Neutrophil (primary cell): ENCODE results near the gene AJUBA.
"Not testable (repeated sequence)": the region's sequence is repeated elsewhere in the genome, so short reads cannot be mapped to it uniquely, and the experiment has no call there.

ENCODE experiments used
- H3K27ac ChIP-seq: fragments of 200-600 bp; sonication (generic); 2 replicates; pipeline ENCODE4 v1.5.1; 2016; ENCODE audit warnings: mild to moderate bottlenecking, moderate library complexity
- H3K27me3 ChIP-seq: fragments of 200-600 bp; sonication (generic); 2 replicates; pipeline ENCODE4 v1.6.0; 2016; ENCODE audit warnings: mild to moderate bottlenecking
- H3K36me3 ChIP-seq: fragments of 200-600 bp; sonication (generic); 2 replicates; pipeline ENCODE4 v1.5.1; 2017
- H3K4me1 ChIP-seq, 2 experiments: fragments of 200-600 bp in 1 of 2; sonication (generic) in 1 of 2; 1 replicate in 1 of 2; 2 replicates in 1 of 2; pipeline versions ENCODE4 v1.5.1 to v1.6.1; 2013 to 2016; ENCODE audit warnings: low read depth in 1 of 2, low read length in 1 of 2, mild to moderate bottlenecking in 1 of 2, moderate library complexity in 1 of 2; ENCODE audit not compliant: control insufficient read depth in 1 of 2, insufficient read depth in 1 of 2
- H3K4me3 ChIP-seq, 2 experiments: fragments of 200-600 bp in 1 of 2; sonication (generic) in 1 of 2; 1 replicate in 1 of 2; 2 replicates in 1 of 2; pipeline ENCODE4 v1.5.1; 2013 to 2016; ENCODE audit warnings: low read depth in 1 of 2, low read length in 1 of 2, mild to moderate bottlenecking in 1 of 2, moderate library complexity in 1 of 2
- H3K9me3 ChIP-seq: fragments of 200-600 bp; sonication (generic); 2 replicates; pipeline ENCODE4 v1.5.1; 2016
- CTCF ChIP-seq: fragments of 200-600 bp; sonication (generic); IDR thresholded peaks from 2 replicates; pipeline ENCODE4 v1.5.1; 2016; ENCODE audit warnings: antibody characterized with exemption

AJUBA gene

GRCh38 chr14:22955702-22956569 is 26.4 kb downstream of the AJUBA start:
- Histone ChIP-seq H3K27ac (peak overlapping the region; percentile 94), H3K9me3 (no peaks in the 10 kb centered on the region), H3K4me1 (peaks cover 54 to 58% of the 10 kb centered on the region in 2 experiments), H3K36me3 (no peaks in the 10 kb centered on the region), H3K27me3 (no peaks in the 10 kb centered on the region), H3K4me3 (peak overlapping the region; percentile 72 to 85)
- TF ChIP-seq CTCF, result no peak

- H3K36me3 ChIP-seq, result peaks cover 17% of the 10 kb centered on the region
- no peaks in the 10 kb centered on the region for H3K27me3 ChIP-seq
- no peak for TF ChIP-seq CTCF
- H3K4me1 ChIP-seq, result peaks cover 55 to 64% of the 10 kb centered on the region in 2 experiments
- H3K27ac ChIP-seq, result peak overlapping the region; percentile 89
- H3K4me3 ChIP-seq, result peak overlapping the region; percentile 50 to 60
- no peaks in the 10 kb centered on the region for H3K9me3 ChIP-seq
Observed at GRCh38 chr14:22952418-22952817, 29.9 kb downstream of the AJUBA start.

GRCh38 chr14:22951795-22952194 is 30.6 kb downstream of the AJUBA start:
- peaks cover 50 to 59% of the 10 kb centered on the region in 2 experiments for H3K4me1 ChIP-seq
- H3K4me3 ChIP-seq, result peak overlapping the region; percentile 50 to 60
- not testable (repeated sequence) for H3K9me3 ChIP-seq, H3K27me3 ChIP-seq
- TF ChIP-seq CTCF, result peak; percentile 33
- H3K27ac ChIP-seq, result peak overlapping the region; percentile 89
- H3K36me3 ChIP-seq, result peaks cover 23% of the 10 kb centered on the region

GRCh38 chr14:22945642-22946041 is 36.7 kb downstream of the AJUBA start:
- H3K9me3 ChIP-seq, result no peaks in the 10 kb centered on the region
- H3K36me3 ChIP-seq, result peaks cover 50% of the 10 kb centered on the region
- H3K4me3 ChIP-seq, result no peak overlapping the region
- TF ChIP-seq CTCF, result no peak
- no peaks in the 10 kb centered on the region for H3K27me3 ChIP-seq
- H3K27ac ChIP-seq, result no peak overlapping the region
- peaks cover 3 to 7% of the 10 kb centered on the region in 2 experiments for H3K4me1 ChIP-seq

GRCh38 chr14:22939684-22940083 is 42.7 kb downstream of the AJUBA start:
- TF ChIP-seq CTCF, result no peak
- H3K27me3 ChIP-seq, result no peaks in the 10 kb centered on the region
- no peaks in the 10 kb centered on the region for H3K9me3 ChIP-seq
- no peaks in the 10 kb centered on the region for H3K4me1 ChIP-seq
- peaks cover 20% of the 10 kb centered on the region for H3K36me3 ChIP-seq
- H3K27ac ChIP-seq, result no peak overlapping the region
- no peak overlapping the region for H3K4me3 ChIP-seq
